ENCODE data around the gene SFXN3.
A peak's percentile ranks its signal among the peaks of the same experiment; 100 is the strongest.

SFXN3 gene

GRCh38 chr10:101031128-101031795 lies at the start of gene SFXN3, which contains the start of gene PDZD7:
Gene SFXN3, plus strand, starts transcription at chr10:101031234. Its CDS starts 3,461 bp downstream, at chr10:101034695.
Gene PDZD7, minus strand, starts transcription at chr10:101031129. Its CDS starts 910 bp downstream, at chr10:101030219.
- DNase-seq (ENCODE audit: low read depth), result peak; percentile 81

- DNase-seq (ENCODE audit: low read depth), result no peak
These were observed 47.9 kb upstream of the SFXN3 start for GRCh38 chr10:100982916-100983830.

- no peak for DNase-seq (ENCODE audit: low read depth)
These were observed 47.0 kb upstream of the SFXN3 start for GRCh38 chr10:100983868-100984671.

GRCh38 chr10:100984672-100985177 lies 46.3 kb upstream of the SFXN3 start:
- DNase-seq (ENCODE audit: low read depth), result no peak

- DNase-seq (ENCODE audit: low read depth), result no peak
These were observed 45.7 kb upstream of the SFXN3 start for GRCh38 chr10:100985336-100985735.

- no peak for DNase-seq (ENCODE audit: low read depth)
These were observed 44.4 kb upstream of the SFXN3 start for GRCh38 chr10:100986623-100986951.

- DNase-seq (ENCODE audit: low read depth), result peak; percentile 73
These were observed 43.9 kb upstream of the SFXN3 start, which contains the start of the genes MRPL43 and TWNK for GRCh38 chr10:100986952-100987684. Gene MRPL43, minus strand, starts transcription at chr10:100987497. Its CDS starts 54 bp downstream, at chr10:100987443. Gene TWNK, plus strand, starts transcription at chr10:100987543. Its CDS starts 668 bp downstream, at chr10:100988211.

- DNase-seq (ENCODE audit: low read depth), result no peak
These were observed 43.4 kb upstream of the SFXN3 start for GRCh38 chr10:100987685-100988049.

- DNase-seq (ENCODE audit: low read depth), result no peak
These were observed 42.9 kb upstream of the SFXN3 start for GRCh38 chr10:100988166-100988565.

GRCh38 chr10:100989088-100989487 lies 41.9 kb upstream of the SFXN3 start:
- no peak for DNase-seq (ENCODE audit: low read depth)

GRCh38 chr10:100993986-100994708 lies 36.9 kb upstream of the SFXN3 start:
- DNase-seq (ENCODE audit: low read depth), result no peak

GRCh38 chr10:100995181-100995580 lies 35.9 kb upstream of the SFXN3 start:
- no peak for DNase-seq (ENCODE audit: low read depth)

GRCh38 chr10:100996678-100997359 lies 34.2 kb upstream of the SFXN3 start:
- peak; percentile 58 for DNase-seq (ENCODE audit: low read depth)

- DNase-seq (ENCODE audit: low read depth), result peak; percentile 84
These were observed 33.5 kb upstream of the SFXN3 start for GRCh38 chr10:100997360-100998182.

- peak; percentile 81 for DNase-seq (ENCODE audit: low read depth)
These were observed 32.6 kb upstream of the SFXN3 start for GRCh38 chr10:100998183-100998990.

- peak; percentile 68 for DNase-seq (ENCODE audit: low read depth)
These were observed 31.9 kb upstream of the SFXN3 start for GRCh38 chr10:100998991-100999741.

GRCh38 chr10:100999742-101000126 lies 31.3 kb upstream of the SFXN3 start, which contains the start of gene LZTS2:
Gene LZTS2, plus strand, starts transcription at chr10:100999808. Its CDS starts 2,731 bp downstream, at chr10:101002539.
- no peak for DNase-seq (ENCODE audit: low read depth)
